GM12878 (cell line): ENCODE results near the gene UBQLN4. TPM values are rescaled to one million over a fixed set of nuclear protein-coding genes. Genes with fewer than 3 reads are reported as not detected.

Experiments
- BACH1 ChIP-seq: fragments of 450-650 bp; IDR thresholded peaks from 2 replicates; pipeline ENCODE4 v1.6.1; 2017; ENCODE audit warnings: mild to moderate bottlenecking, borderline replicate concordance
- CREB1 ChIP-seq: IDR thresholded peaks from 2 replicates; pipeline ENCODE4 v1.6.1; 2012; ENCODE audit warnings: low read depth, mild to moderate bottlenecking, inconsistent platforms
- CREM ChIP-seq: IDR thresholded peaks from 2 replicates; pipeline ENCODE4 v1.6.1; 2014; ENCODE audit warnings: antibody characterized with exemption, low read depth
- EGR1 ChIP-seq, 2 experiments: IDR thresholded peaks; 1 replicate in 1 of 2; 2 replicates in 1 of 2; pipeline ENCODE4 v1.6.1; 2011 to 2012; ENCODE audit warnings: low read depth in 2 of 2, low read length in 2 of 2, borderline replicate concordance in 1 of 2, mild to moderate bottlenecking in 1 of 2, moderate library complexity in 1 of 2
- EZH2 ChIP-seq: IDR thresholded peaks from 2 replicates; pipeline ENCODE4 v1.6.1; 2012; ENCODE audit warnings: low read depth, mild to moderate bottlenecking, control low read depth, inconsistent platforms, low read length, borderline replicate concordance; ENCODE audit not compliant: control insufficient read depth
- MEF2A ChIP-seq: IDR thresholded peaks from 2 replicates; pipeline ENCODE4 v1.6.1; 2011; ENCODE audit warnings: low read depth, mild to moderate bottlenecking, low read length, moderate library complexity; ENCODE audit not compliant: insufficient read depth
- MXI1 ChIP-seq: fragments of 150-350 bp; IDR thresholded peaks from 2 replicates; pipeline ENCODE4 v1.6.1; 2011; ENCODE audit warnings: low read depth, mild to moderate bottlenecking, inconsistent platforms, low read length, improper control_type of control experiment
- POLR2A ChIP-seq: IDR thresholded peaks from 2 replicates; pipeline ENCODE4 v1.6.1; 2011; ENCODE audit warnings: low read depth, mild to moderate bottlenecking, low read length
- SREBF2 ChIP-seq: IDR thresholded peaks from 2 replicates; pipeline ENCODE4 v1.6.1; 2012; ENCODE audit warnings: mild to moderate bottlenecking, low read length
- TCF3 ChIP-seq: IDR thresholded peaks from 2 replicates; pipeline ENCODE4 v1.6.1; 2012; ENCODE audit warnings: low read depth, mild to moderate bottlenecking, low read length, borderline replicate concordance; ENCODE audit not compliant: insufficient read depth
- TCF7 ChIP-seq: IDR thresholded peaks from 2 replicates; pipeline ENCODE4 v1.6.1; 2014; ENCODE audit warnings: antibody characterized with exemption, borderline replicate concordance
- ZNF622 ChIP-seq: fragments of 450-650 bp; IDR thresholded peaks from 2 replicates; pipeline ENCODE4 v1.6.1; 2017; ENCODE audit warnings: mild to moderate bottlenecking, inconsistent platforms
- polyA plus RNA-seq, 11 experiments: library from polyadenylated mRNA; depleted of rRNA in 4 of 11; unstranded in 6 of 11; stranded (reverse) in 5 of 11; fragments of >200 nt; fragmentation: Nextera tagmentation in 4 of 11; fragmentation: Illumina TruSeq in 1 of 11; extraction: Ambion mirVana in 4 of 11; extraction: Trizol in 1 of 11; gene quantifications; 1 replicate in 1 of 11; 2 replicates in 10 of 11; pipeline versions ENCODE4 v1.2.1 to v1.2.3, GENCODE V29; 2011 to 2016; ENCODE audit warnings: inconsistent platforms in 2 of 11, missing spikeins in 2 of 11, low read depth in 1 of 11
- total RNA-seq, 4 experiments: library from RNA; depleted of rRNA in 3 of 4; stranded (reverse); fragments of >200 nt in 3 of 4; fragmentation: Illumina TruSeq in 1 of 4; extraction: Trizol in 1 of 4; gene quantifications; 2 replicates each; pipeline versions ENCODE4 v1.2.1 to v1.2.3, GENCODE V29; 2013 to 2021
- TF ChIP-seq, protein P1 (sequence below): fragments of 450-650 bp; IDR thresholded peaks from 2 replicates; pipeline ENCODE4 v1.6.1; 2017; ENCODE audit warnings: low read depth, mild to moderate bottlenecking, moderate library complexity
- TF ChIP-seq, protein P2 (sequence below): fragments of 450-650 bp; IDR thresholded peaks from 2 replicates; pipeline ENCODE4 v1.6.1; 2017; ENCODE audit warnings: antibody characterized with exemption, mild to moderate bottlenecking, moderate library complexity
- TF ChIP-seq, protein P3 (sequence below): fragments of 450-650 bp; IDR thresholded peaks from 2 replicates; pipeline ENCODE4 v1.6.1; 2017; ENCODE audit warnings: borderline replicate concordance
- TF ChIP-seq, protein P4 (sequence below): fragments of 450-650 bp; IDR thresholded peaks from 2 replicates; pipeline ENCODE4 v1.6.1; 2017; ENCODE audit warnings: mild to moderate bottlenecking, moderate library complexity
- TF ChIP-seq, protein P5 (sequence below): IDR thresholded peaks from 2 replicates; pipeline ENCODE4 v1.6.1; 2012; ENCODE audit warnings: low read depth, low read length, improper control_type of control experiment
- TF ChIP-seq, protein P6 (sequence below): IDR thresholded peaks from 2 replicates; pipeline ENCODE4 v1.6.1; 2011; ENCODE audit warnings: low read depth, low read length, improper control_type of control experiment, borderline replicate concordance

Gene UBQLN4
- total and polyA plus RNA-seq, 10 of the 15 experiments (the other 5 are each of a cell fraction or from before 2014, with no cell fraction given), result 10.0 to 44.6 (median 19.7) TPM

DNA sequence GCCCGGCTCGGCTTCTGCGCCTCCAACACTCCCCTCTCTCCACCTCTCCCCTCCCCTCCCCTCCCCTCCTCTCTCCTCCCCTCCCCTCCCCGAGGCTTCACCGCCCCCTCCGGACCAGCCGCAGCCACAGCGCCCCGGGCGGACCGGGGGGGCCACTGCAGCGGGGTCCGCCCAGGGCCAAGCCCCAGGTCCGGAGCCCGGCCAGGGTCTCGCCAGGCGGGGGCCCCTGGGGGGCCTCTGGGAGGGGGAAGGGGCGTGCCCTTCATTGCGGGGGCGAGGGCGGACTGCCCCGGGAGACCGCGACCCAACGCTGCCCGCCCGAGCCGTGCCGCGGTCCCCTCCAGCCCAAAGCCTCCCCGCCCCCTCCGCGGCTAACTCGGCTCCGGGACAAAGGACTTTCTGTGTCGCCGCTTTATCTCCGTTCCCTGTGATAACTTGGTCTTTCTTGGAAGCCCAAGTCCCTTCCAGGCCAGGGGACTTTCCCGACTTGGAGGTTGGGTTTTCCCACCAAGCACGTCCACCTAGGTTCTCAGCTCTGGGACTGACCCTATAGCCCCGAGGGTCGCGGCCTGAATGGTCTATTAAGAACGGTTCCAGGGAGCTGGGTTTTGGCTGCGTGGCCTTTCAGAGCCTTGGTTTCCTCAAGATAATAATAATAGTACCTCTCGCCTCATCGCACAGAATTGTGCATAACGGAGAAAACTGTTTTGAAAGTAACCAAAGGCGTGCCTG, at the start of gene UBQLN4 (continued):
- no peak for TF ChIP-seq CREB1
- no peak for TF ChIP-seq MXI1
- no peak for TF ChIP-seq CREM
- TF ChIP-seq, protein P1, sequence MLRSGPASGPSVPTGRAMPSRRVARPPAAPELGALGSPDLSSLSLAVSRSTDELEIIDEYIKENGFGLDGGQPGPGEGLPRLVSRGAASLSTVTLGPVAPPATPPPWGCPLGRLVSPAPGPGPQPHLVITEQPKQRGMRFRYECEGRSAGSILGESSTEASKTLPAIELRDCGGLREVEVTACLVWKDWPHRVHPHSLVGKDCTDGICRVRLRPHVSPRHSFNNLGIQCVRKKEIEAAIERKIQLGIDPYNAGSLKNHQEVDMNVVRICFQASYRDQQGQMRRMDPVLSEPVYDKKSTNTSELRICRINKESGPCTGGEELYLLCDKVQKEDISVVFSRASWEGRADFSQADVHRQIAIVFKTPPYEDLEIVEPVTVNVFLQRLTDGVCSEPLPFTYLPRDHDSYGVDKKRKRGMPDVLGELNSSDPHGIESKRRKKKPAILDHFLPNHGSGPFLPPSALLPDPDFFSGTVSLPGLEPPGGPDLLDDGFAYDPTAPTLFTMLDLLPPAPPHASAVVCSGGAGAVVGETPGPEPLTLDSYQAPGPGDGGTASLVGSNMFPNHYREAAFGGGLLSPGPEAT, result peak; percentile 7; the same call in 1 of the 2 replicates
- no peak for TF ChIP-seq TCF7
- TF ChIP-seq EGR1 (IDR thresholded peaks at IDR 0.05; ENCODE audit: borderline replicate concordance in 1 of 2, low read depth in 2 of 2, low read length in 2 of 2), result peak in 1 of 2 experiments; percentile 81; a peak in 2 of 3 replicates
- TF ChIP-seq, protein P2, sequence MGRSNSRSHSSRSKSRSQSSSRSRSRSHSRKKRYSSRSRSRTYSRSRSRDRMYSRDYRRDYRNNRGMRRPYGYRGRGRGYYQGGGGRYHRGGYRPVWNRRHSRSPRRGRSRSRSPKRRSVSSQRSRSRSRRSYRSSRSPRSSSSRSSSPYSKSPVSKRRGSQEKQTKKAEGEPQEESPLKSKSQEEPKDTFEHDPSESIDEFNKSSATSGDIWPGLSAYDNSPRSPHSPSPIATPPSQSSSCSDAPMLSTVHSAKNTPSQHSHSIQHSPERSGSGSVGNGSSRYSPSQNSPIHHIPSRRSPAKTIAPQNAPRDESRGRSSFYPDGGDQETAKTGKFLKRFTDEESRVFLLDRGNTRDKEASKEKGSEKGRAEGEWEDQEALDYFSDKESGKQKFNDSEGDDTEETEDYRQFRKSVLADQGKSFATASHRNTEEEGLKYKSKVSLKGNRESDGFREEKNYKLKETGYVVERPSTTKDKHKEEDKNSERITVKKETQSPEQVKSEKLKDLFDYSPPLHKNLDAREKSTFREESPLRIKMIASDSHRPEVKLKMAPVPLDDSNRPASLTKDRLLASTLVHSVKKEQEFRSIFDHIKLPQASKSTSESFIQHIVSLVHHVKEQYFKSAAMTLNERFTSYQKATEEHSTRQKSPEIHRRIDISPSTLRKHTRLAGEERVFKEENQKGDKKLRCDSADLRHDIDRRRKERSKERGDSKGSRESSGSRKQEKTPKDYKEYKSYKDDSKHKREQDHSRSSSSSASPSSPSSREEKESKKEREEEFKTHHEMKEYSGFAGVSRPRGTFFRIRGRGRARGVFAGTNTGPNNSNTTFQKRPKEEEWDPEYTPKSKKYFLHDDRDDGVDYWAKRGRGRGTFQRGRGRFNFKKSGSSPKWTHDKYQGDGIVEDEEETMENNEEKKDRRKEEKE, result no peak
- TF ChIP-seq BACH1, result peak; percentile 27; the same call in 1 of the 2 replicates
- TF ChIP-seq, protein P3, sequence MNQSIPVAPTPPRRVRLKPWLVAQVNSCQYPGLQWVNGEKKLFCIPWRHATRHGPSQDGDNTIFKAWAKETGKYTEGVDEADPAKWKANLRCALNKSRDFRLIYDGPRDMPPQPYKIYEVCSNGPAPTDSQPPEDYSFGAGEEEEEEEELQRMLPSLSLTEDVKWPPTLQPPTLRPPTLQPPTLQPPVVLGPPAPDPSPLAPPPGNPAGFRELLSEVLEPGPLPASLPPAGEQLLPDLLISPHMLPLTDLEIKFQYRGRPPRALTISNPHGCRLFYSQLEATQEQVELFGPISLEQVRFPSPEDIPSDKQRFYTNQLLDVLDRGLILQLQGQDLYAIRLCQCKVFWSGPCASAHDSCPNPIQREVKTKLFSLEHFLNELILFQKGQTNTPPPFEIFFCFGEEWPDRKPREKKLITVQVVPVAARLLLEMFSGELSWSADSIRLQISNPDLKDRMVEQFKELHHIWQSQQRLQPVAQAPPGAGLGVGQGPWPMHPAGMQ, result no peak
- TF ChIP-seq, protein P4, sequence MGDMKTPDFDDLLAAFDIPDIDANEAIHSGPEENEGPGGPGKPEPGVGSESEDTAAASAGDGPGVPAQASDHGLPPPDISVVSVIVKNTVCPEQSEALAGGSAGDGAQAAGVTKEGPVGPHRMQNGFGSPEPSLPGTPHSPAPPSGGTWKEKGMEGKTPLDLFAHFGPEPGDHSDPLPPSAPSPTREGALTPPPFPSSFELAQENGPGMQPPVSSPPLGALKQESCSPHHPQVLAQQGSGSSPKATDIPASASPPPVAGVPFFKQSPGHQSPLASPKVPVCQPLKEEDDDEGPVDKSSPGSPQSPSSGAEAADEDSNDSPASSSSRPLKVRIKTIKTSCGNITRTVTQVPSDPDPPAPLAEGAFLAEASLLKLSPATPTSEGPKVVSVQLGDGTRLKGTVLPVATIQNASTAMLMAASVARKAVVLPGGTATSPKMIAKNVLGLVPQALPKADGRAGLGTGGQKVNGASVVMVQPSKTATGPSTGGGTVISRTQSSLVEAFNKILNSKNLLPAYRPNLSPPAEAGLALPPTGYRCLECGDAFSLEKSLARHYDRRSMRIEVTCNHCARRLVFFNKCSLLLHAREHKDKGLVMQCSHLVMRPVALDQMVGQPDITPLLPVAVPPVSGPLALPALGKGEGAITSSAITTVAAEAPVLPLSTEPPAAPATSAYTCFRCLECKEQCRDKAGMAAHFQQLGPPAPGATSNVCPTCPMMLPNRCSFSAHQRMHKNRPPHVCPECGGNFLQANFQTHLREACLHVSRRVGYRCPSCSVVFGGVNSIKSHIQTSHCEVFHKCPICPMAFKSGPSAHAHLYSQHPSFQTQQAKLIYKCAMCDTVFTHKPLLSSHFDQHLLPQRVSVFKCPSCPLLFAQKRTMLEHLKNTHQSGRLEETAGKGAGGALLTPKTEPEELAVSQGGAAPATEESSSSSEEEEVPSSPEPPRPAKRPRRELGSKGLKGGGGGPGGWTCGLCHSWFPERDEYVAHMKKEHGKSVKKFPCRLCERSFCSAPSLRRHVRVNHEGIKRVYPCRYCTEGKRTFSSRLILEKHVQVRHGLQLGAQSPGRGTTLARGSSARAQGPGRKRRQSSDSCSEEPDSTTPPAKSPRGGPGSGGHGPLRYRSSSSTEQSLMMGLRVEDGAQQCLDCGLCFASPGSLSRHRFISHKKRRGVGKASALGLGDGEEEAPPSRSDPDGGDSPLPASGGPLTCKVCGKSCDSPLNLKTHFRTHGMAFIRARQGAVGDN, result no peak
- no peak for TF ChIP-seq ZNF622
- peak; percentile 53; the same call in 1 of the 2 replicates for TF ChIP-seq POLR2A
- no peak for TF ChIP-seq SREBF2
- TF ChIP-seq TCF3, result no peak
- TF ChIP-seq, protein P5, sequence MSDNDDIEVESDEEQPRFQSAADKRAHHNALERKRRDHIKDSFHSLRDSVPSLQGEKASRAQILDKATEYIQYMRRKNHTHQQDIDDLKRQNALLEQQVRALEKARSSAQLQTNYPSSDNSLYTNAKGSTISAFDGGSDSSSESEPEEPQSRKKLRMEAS, result no peak
- TF ChIP-seq, protein P6, sequence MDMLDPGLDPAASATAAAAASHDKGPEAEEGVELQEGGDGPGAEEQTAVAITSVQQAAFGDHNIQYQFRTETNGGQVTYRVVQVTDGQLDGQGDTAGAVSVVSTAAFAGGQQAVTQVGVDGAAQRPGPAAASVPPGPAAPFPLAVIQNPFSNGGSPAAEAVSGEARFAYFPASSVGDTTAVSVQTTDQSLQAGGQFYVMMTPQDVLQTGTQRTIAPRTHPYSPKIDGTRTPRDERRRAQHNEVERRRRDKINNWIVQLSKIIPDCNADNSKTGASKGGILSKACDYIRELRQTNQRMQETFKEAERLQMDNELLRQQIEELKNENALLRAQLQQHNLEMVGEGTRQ, result no peak
- TF ChIP-seq EZH2, result no peak
- TF ChIP-seq MEF2A, result no peak
